GM18519 (cell line): ENCODE data around the gene GPATCH2L.

Source experiments
- ATAC-seq: cut with Tn5 transposase; IDR thresholded peaks from one replicate; pipeline ENCODE4 v1.9.1; 2021; ENCODE audit warnings: mild to moderate bottlenecking, moderate library complexity; ENCODE audit not compliant: unreplicated experiment, low FRiP score

Gene GPATCH2L

DNA sequence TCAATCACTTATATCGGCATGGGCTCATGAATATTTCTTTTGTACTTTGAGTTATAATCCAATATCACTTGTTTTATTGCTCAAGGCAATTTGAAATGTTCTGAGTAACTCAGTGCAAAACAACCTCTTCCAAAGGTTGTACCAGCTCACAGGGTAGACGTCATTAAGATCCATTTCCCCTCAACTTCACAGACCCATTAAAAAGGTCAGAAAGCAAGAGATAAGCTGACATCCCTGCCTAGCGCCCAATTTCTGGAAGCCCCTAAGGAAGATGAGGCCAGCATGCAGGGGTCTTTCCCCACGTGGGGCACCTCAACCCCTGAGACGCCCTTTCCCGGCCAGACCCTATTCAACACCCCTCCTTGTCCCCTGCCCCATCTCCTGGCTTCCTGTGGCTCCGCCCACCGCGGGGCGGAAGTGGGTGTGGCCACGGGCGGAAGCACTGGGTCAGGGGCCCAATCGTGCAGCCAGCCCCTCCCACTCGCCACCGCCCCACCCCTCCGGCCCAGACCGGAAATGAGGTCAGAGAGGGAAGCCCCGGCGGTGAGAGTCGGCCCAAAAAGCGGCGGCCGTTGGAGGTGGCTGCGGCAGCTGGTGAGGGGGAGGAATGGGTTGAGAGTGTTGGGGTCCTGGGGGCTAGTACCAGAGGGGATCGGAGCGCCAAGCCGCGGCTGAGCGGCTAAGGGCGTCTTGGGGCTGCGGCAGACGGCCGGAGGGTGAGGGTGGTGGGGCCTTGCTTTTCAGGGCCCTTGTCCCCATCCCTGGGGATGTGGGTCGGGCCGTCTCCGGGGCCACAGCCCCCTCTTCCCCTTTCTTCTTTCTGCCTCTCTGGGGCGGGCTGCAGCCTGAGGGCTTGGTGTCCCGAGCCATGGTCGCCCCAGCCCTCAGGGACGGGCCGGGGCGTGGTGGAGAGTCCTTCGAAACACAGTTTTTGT is at the start of gene GPATCH2L:
TSS of gene GPATCH2L (plus strand) at position 525 of the 935 bp plus-strand sequence. CDS start 2,442 bp downstream, outside the sequence.
- ATAC-seq, result peak; percentile 46

DNA sequence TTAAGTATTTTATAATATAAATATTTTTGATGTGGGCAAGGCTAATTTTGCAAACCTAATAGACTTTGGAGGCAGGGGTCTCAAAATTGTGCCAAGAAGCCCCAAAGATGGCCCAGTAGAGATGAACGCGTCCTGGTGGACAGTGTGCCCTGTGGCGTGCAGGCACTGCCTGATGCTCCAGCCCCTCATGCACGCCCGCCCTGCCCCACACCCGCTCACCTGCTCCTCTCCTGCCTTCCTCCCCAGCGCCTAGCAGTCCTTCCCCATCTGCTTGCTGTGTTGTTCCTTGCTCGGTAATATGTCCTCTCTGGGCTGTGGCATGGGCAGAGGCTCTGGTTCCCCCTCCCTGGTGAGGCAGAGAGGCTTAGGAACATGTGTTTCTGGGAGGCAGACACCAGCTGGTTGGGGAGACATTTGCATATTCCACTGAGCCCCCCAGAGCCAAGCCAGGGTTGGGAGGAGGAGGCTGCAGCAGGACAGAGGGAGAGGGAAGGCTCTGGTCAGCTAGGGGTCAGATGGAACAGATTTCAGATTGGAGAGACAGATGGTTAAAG is 46.8 kb upstream of the GPATCH2L start:
- ATAC-seq, result no peak

DNA sequence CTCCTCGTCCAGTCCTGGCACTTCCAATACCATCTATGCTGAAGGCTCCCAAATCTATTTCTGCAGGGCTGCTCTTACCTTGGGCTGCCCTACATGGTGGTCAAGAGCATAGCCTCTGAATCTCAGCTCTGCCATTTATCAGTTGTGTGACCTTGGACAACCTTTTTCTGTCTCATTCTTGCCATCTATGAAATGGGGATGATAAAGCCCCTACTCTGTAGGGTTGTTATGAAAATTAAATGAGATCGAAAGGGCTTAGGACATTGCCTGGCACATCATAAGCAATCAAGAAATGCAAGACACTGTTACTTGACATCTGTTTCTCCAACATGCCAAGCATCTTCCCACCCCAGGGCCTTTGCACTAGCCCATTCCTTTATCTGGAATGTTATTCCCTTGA is 45.5 kb upstream of the GPATCH2L start:
- ATAC-seq, result no peak

DNA sequence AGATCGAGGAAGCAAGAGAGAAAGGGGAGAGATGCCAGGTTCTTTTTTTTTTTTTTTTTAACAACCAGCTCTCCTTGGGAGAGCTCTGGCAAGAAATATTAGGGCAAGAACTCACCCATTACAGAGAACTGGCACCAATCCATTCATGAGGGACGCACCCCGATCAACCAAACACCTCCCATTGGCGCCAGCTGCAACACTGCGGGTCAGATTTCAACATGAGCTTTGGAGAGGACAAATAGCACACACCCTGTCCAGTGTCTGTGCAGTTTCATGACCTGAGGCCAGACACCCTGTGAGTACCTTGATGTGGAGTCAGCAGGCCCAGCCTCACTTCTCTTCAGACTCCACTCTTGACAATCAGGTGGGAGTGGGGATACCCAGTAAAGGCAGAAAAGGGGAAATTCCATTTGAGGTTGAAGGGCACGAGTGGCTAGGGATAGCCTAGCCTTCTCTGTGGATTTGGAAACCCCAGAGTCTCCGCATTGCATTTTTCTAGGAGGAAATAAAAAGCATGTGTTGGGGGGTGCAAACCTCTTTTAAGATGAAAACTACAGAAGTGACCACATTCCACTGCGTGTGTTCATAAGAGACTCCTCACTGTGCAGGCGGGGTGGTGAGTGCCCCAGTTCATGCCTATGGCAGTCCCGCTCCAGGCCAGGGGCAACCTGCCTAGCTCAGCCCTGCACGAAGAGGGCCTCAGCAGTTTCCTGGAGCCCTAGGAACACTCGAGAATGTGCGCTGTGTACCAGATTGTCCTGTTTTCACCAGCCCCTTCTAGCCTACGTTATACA is 42.4 kb upstream of the GPATCH2L start:
- no peak for ATAC-seq

DNA sequence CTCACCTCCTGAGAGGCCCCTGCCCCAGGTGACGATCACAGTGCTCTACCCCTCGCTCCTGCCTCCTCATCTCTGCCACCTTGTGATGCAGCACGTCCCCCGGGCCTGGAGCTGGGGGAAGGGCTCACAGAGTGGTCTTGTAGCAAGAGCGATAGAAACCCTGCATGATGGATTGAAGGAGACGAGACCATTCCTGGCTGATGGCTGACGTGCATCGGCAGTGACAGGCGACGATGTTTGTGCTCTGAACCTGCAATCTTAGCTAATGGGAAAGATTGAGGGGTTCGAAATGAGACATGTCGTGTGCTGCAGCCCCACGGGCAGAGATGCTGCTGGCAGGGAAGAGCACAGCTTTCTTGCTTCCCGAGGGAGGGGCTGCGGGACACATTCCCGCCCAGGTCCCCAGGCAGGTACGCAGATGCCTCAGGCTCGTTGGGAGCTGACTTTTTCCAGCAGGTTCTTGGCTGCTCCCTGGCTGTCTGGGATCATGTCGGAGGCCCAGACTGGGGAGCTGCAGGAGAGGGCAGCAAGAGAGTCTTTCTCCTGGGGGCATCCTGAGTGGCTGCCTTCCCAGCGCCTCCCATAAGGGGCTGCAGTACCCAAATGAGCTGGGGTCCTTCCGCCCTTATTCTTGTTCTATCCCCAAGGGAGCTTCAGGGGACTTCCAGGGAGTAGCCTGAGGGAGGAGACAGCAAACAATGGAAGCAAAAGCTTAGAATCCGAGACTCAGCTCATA is 38.7 kb upstream of the GPATCH2L start:
- no peak for ATAC-seq

DNA sequence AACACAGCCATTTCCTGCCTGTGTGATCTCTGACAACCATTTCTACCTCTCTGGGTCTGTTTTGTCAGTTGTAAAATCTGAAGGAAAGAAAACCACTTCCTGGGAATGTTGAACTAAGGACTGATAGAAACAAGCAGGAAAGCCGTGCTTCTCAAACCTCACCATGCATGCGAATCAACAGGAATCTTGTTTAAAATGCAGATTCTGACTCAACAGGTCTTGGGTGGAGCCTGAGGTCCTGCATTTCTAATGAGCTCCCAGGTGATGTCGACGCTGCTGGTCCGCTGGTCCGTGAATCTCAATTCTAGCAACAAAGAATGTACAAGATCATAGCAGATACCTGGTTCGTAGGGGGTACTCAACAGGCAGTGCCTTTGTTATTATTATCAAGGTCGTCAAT is 38.0 kb upstream of the GPATCH2L start:
- no peak for ATAC-seq

DNA sequence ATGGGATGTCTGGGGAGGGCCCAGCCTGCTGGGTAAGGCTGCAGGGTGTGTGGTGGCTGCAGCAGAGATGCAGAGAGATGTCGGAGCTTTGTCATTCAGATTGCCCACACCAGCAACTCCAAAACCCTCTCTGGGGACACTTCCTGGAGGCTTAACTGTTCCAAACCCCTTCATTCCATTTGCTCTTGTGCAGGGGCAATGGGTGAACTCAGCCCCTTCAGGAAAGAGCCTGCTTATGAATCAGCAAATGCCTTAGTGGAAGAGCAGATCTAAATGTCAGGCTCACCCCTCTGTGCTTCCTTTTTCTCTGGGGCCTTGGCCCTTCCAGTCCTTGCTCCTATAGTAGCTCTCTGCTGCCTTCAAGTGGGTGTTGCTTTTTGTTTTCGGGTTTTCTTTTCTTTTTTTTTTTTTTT is 36.7 kb upstream of the GPATCH2L start:
- ATAC-seq, result no peak

DNA sequence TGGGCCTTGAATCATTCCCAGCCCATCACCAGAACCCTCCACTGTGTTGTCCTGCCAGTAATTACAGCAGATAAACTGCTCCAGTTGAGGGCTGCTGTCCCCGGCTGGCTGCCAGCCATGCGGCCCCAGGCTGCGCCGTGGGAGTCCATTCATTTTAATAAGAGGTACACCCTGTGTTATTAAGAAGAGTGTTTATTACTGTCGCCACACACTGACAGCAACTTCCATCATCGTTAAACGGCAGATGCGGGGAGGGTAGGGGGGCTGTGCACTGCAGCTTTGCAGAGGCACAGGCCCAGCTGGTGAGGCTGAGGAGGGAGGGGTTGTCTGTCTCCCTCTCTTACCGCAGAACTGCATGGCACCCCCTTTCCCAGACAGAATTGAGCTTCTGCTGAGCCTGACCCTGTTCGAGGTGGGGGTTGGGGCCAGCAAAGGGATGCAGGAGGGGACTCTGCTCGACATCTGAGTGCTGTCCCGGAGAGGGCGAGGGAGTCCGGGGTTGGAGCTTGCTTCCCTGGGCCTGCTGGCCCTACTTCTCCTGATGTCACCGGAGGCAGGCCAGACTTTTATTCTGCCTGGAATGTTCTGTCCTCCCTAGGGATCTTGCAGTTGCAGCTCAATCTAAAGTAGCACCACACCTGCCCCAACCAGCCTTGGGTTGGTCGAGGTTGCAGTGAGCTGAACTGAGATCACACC is 33.8 kb upstream of the GPATCH2L start:
- no peak for ATAC-seq

DNA sequence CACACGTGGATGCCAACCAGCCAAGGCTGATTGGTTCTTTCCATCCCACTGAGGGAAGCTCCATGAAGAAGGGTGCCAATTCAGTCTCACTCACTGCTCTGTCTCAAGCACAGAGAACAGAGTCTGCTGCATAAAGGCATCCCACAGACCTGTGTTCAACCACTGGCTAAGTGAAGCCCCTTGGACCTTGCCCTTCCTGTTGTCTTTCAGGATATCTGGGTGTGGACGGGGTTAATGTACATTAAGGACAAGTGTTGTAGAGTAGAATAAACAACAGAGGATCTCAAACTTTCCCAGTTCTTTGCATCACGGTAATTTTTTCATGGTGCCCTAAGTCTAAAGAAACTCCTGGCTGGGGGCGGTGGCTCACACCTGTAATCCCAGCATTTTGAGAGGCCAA is 33.1 kb upstream of the GPATCH2L start:
- no peak for ATAC-seq

DNA sequence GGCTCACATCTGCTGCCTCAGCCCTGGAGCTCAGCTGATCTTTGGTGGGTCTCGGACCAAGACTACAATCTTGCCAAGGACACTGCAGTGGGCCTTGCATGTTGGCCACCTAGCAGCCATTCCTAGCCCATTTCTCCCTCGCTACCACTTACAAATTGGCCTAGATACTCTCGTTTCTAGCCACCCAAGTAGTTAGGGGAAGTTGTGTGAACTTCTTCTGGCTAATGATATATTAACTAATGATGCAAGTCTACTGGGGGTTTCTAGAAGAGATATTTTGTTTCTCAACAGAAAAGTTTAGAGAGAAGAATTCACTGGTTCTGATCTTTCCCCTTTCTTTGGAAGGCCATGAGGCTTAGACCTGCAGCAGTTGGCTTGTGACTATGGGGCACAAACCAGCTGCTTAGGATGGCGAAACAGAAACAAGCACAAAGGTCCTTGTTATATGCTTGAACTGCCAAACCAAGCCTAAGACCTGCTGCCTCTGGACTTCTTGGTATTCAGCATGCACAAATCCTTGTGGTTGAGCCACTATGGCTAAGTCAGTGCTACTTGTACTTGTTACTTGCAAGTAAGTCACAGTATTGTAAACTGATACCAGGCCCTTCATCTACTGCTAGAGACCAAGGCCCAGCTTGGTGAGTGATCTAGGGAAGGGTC is 30.5 kb upstream of the GPATCH2L start:
- ATAC-seq, result no peak

DNA sequence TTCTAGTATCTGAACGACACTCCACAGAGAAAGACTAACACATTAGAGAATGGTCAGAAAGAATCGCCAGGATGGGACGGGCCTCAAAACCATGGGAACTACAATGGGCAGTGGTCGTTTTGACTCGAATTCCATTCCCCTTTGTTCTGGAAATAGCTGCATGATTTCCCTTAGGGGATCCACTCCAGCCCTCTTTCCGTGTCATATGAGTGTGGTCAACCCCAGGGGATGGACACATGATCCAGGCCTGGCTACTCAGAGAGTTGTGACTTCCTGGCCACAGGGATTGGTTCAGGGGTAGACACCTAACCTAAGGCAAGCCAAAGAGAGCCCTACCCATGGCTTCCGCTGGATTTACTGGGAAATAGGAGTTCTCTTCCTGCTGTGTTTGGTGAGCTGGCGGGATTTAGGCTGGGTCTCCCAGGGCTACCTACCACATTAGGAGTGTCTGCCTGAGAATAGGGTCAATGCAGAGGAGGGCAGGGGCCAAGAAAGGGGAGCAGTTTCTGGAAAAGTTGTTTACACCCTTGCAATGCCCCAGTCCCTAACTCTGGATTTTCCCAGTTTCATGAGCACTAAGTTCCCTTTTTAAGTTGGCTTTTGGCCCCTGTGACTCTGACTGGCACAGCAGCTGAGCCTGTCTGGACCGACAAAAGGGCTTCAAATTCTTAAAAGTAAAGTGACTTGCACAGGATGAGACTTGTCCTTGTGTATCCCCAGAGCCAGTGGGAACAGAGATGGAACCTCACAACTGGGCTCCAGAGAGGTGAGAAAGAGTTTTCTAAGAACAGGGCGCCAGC is 28.1 kb upstream of the GPATCH2L start:
- ATAC-seq, result no peak

DNA sequence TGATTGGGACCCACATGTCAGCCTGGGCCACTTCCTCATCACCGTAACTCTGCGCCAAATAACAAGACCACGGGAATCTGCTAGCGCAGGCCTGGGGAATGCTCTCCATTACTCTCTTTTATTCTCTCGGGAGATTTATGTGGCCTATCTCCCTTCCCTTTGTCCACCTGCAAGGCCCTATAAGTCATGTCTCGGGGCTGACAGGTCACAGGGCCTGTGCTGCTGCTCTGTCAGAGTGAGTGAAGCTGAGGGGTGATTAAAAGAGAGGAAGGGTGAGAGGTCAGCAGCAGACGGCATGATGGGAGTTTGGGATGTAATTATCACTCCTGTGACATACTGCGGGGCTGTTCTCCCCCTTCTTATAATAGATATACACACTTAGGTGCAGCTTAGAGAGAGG is 26.2 kb upstream of the GPATCH2L start:
- ATAC-seq, result no peak

DNA sequence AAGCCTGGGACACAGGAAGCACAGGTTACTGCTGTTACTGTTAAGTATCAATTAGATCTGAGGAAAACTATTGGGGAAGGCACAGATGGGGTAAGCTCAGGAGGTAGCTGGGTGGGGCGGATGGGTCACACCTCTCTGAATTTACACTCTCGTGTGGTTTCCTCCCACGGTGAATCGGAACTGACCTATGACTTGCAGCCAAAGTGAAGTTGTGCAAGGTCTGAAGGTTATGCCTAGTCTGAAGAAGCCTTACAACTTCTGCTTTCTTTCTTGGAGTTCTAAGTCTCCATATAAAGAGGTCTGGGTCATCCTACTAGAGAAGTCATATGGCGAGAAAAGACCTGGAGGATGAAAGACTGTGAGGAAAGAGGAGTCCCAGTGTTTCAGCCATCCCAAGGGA is 25.6 kb upstream of the GPATCH2L start:
- ATAC-seq, result no peak

DNA sequence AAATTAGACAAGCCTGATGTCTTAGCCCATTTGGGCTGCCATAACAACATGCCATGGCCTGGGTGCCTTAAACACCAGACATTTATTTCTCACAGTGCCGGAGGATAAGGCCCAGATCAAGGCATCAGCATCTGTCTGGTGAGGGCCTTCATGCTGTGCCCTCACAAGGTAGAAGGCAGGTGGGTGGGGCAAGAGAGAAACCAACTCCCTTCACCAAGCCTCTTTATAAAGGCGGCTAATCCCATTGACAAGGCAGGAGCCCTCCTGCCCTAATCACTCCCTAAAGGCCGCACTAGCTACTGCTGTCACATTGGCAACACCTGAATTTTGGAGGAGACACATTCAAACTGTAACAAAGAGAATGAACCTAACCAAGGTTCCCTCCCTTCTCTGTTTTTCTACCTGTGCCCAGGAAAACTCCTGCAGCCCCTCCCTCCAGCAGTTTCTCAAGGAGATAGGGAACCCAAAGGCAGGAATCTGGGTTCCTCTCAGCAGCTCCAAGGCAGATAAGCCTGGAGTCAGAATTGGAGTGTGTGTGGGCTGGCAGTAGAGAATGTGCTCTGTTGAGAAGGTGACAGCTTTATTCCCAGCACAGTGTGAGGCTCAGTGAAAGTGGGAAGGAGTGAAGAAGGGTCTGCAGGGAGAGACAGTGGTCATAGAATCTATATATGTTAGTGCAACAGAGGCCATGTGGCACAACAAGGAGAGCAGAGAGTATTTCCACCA is 21.7 kb upstream of the GPATCH2L start:
- no peak for ATAC-seq

DNA sequence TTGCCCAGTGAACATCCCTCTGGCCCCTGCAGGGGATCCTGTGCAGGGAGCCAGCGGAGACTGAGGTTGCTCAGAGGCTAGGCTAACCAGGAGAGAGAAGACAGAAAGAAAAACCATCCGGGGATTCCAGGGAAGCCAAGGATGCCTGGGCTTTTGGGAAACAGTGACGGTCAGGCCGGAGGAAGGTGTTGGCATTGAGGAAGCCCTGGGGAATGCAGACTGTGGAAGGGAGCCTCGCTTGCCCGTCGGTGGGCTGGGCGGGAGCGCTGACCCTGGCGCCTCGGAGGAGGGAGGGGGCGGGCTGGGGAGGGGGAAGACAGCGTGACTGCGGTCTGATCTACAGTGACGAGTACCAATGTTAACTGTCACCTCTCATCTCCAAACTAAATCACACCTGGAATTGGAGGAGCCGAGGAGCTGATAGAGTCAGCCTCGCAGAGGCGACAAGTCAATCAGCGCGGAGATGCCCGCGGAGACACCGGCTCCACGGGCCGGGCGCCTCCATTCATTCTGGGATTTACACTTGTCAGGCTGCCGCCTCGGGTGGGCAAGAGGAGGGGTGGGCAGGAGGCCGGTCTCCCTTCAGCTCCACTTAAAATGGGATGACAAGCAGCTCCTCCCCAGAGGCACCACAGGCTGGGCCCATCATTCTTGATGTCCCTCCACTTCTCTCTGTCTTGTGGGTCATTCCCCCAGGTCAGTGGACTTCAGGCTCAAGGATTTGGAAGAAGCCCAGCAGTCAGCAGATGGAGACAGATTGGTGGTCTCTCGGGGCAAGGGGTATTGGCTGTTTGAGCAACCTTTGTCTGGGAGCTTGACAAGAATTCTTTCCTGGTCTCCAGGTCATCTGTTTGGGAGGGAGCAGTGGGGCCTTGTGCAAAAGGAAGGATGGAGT is 20.4 kb upstream of the GPATCH2L start:
- no peak for ATAC-seq

DNA sequence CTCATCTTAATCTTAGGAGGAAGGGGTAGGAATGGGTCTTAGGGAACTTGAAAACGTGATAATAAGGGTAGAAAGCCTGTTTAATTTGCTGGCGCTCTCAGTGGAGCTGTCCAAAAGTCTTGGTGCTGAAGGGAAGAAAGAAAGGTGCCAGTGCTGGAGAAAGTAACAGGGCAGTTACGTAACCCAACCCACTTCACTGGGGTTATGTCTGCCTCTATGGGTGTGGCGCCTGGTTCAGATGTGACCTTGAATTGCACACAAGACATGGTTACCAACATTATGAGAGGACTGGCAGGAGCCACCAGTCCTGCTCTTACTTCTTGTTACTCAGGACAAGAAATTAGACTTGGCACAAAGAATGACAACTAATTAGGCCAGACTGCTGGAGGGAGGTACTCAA is 18.6 kb upstream of the GPATCH2L start:
- no peak for ATAC-seq

DNA sequence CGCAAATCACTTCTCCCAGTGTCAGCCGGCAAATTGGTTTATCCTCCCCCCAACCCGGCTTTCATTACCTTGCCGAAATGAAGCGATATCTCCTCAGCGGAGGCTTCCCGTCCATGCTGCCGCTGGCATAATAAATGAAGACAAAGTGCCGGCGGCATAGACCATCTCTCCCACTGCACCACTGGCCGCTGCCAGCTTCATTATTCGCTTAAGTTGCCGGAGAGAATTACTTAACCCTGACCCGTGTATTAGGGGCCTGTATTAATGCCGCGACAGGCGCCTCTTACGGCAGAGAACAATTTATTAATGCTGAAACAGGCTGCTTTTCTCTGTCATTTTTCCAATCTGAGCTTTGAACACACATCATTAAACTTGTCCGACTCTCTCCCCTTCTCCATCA is 17.5 kb upstream of the GPATCH2L start:
- no peak for ATAC-seq
